ENCODE results near the gene MAD1L1. TPM values are rescaled to one million over a fixed set of nuclear protein-coding genes. Genes with fewer than 3 reads are reported as not detected.

Gene MAD1L1
- total and polyA plus RNA-seq, 11 donors, result 11.1 to 29.7 (median 20.9) TPM

- H3K27ac ChIP-seq, result no peak overlapping the region
- no peak for DNase-seq
- intact Hi-C loops (cut with DNase I), result no loop called here
- no peak for TF ChIP-seq POLR2A (IDR thresholded peaks at IDR 0.05)
- no peak for TF ChIP-seq CTCF (IDR thresholded peaks at IDR 0.05)
- H3K9me3 ChIP-seq, result peaks cover 0 to 11% (median 4%) of the 10 kb centered on the region in 12 donors
- 87 to 95% (median 91%) methylated on average over 9 to 12 of the region's 12 CpGs for WGBS, 4 donors
- no peaks in the 10 kb centered on the region for H3K27me3 ChIP-seq
- no peak overlapping the region for H3K4me3 ChIP-seq
- H3K36me3 ChIP-seq, result no peaks in the 10 kb centered on the region
- H3K4me1 ChIP-seq, result peaks cover 0 to 4% (median 0%) of the 10 kb centered on the region in 12 donors
- no peak for ATAC-seq
These were observed 359.7 kb downstream of the MAD1L1 start for GRCh38 chr7:1873070-1873405.

DNA sequence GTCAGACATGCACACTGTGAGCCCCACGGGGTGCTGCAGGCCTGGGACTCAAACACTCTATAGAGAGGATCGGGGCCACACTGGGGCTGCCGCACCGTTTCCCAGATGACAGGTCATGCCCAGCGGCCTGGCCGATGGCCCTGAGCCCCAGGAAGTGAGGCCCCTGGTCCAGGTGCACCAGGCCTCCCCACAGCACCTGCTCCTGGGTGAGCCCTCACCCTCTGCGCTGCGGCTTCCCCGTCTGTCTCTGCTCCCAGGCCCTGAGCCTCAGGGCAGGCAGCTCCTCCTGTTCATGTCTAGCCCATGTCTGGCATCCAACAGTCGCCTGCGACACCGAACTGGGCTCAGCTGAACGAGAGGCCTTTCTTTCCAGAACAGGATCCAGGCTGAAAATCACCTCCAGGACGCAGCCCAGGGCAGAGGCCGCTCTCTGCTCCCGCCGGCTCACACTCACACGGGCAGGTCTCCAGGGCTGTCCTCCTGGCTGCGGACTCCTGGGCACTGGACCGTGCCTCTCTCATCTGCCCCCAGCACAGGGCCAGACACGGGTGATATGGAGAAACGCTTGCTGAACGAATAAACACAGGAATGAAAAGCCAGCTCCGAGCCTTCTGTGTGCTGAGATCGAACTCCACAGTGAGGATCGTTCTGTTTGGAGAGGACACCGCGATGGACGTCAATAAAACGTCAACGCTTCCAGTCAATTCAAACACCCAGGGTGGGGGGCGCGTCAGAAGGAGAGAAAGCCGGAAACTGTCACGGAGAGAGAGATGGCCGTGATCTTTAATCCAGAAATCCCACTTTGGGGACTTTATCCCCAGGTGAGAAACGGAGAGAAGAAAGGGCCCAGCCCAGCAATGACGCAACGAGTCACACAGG, 360.3 kb downstream of the MAD1L1 start:
- 94 to 97% (median 95%) methylated on average over 32 to 39 of the region's 39 CpGs for WGBS, 4 donors
- H3K27me3 ChIP-seq, result no peaks in the 10 kb centered on the region
- no peak overlapping the region for H3K27ac ChIP-seq
- H3K4me3 ChIP-seq, result no peak overlapping the region
- DNase-seq (no peak), ATAC-seq (no peak)
- H3K4me1 ChIP-seq, result peaks cover 0 to 4% (median 0%) of the 10 kb centered on the region in 12 donors
- intact Hi-C loops (cut with DNase I), result no loop called here
- H3K36me3 ChIP-seq, result no peaks in the 10 kb centered on the region
- TF ChIP-seq CTCF (IDR thresholded peaks at IDR 0.05) (no peak), POLR2A (IDR thresholded peaks at IDR 0.05) (no peak)
- H3K9me3 ChIP-seq, result peaks cover 0 to 5% (median 0%) of the 10 kb centered on the region in 12 donors

GRCh38 chr7:1869452-1870130, 363.2 kb downstream of the MAD1L1 start:
- intact Hi-C loops (cut with DNase I), result no loop called here
- TF ChIP-seq POLR2A (IDR thresholded peaks at IDR 0.05) (no peak), CTCF (IDR thresholded peaks at IDR 0.05) (no peak)
- Histone ChIP-seq H3K4me3 (no peak overlapping the region), H3K36me3 (no peaks in the 10 kb centered on the region), H3K27ac (no peak overlapping the region), H3K4me1 (no peaks in the 10 kb centered on the region), H3K9me3 (no peaks in the 10 kb centered on the region), H3K27me3 (no peaks in the 10 kb centered on the region)
- DNase-seq (no peak), ATAC-seq (no peak)
- WGBS, 4 donors, result 94 to 97% (median 96%) methylated on average over 16 to 28 of the region's 28 CpGs

- 93 to 96% (median 95%) methylated on average over 29 to 36 of the region's 36 CpGs for WGBS, 4 donors
- TF ChIP-seq POLR2A (IDR thresholded peaks at IDR 0.05) (no peak), CTCF (IDR thresholded peaks at IDR 0.05) (no peak)
These were observed 364.1 kb downstream of the MAD1L1 start for GRCh38 chr7:1868516-1869165.

More at GRCh38 chr7:1868516-1869165, 364.1 kb downstream of the MAD1L1 start:
- intact Hi-C loops (cut with DNase I), result no loop called here
- Histone ChIP-seq H3K27ac (no peak overlapping the region), H3K4me1 (no peaks in the 10 kb centered on the region), H3K9me3 (no peaks in the 10 kb centered on the region), H3K4me3 (no peak overlapping the region), H3K27me3 (no peaks in the 10 kb centered on the region), H3K36me3 (no peaks in the 10 kb centered on the region)
- no peak for ATAC-seq
- DNase-seq, result no peak
